Activated B cell treated with CpG ODN at 0.5 μM for 24 hours (primary cell): ENCODE results near the gene MAML1. TPM values are rescaled to one million over a fixed set of nuclear protein-coding genes. Genes with fewer than 3 reads are reported as not detected.

ENCODE experiments used
- ATAC-seq: fragments of 200-7000 bp; cut with Tn5 transposase; one replicate; pipeline ENCODE4 v1.10.0; 2021; ENCODE audit warnings: low read depth, mild to moderate bottlenecking, moderate library complexity
- CTCF ChIA-PET: fragments of 350-600 bp; sonication (Branson Sonifier 250); formaldehyde crosslinking; loops from one replicate; lab custom pipeline; 2021; ENCODE audit warnings: antibody characterized with exemption; lab: Charles Lee
- POLR2A ChIA-PET: fragments of 350-600 bp; sonication (Branson Sonifier 250); formaldehyde crosslinking; loops from one replicate; lab custom pipeline; 2021; ENCODE audit warnings: antibody characterized with exemption; lab: Charles Lee
- DNase-seq: peaks from one replicate; pipeline ENCODE4 v3.0.0; 2022
- H3K27ac Mint-ChIP-seq: one replicate; pipeline ENCODE4 v1.8.0; 2020; ENCODE audit warnings: mixed read lengths
- H3K27me3 Mint-ChIP-seq: one replicate; pipeline ENCODE4 v1.8.0; 2021; ENCODE audit warnings: mixed read lengths
- H3K36me3 Mint-ChIP-seq: one replicate; pipeline ENCODE4 v1.8.0; 2021; ENCODE audit warnings: low read depth, mixed read lengths
- H3K4me1 Mint-ChIP-seq: one replicate; pipeline ENCODE4 v1.8.0; 2021; ENCODE audit warnings: mixed read lengths
- H3K4me3 Mint-ChIP-seq: one replicate; pipeline ENCODE4 v1.8.0; 2020; ENCODE audit warnings: mild to moderate bottlenecking, mixed read lengths
- H3K9me3 Mint-ChIP-seq: one replicate; pipeline ENCODE4 v1.8.0; 2020; ENCODE audit warnings: mixed read lengths
- intact Hi-C: fragments of 100-400 bp; cut with micrococcal nuclease; formaldehyde crosslinking; loops from one replicate; pipeline ENCODE4 v1.15.1; 2024
- total RNA-seq: library from RNA; stranded (reverse); gene quantifications from 2 replicates; pipeline ENCODE4 v1.2.3, GENCODE V29; 2022
- TF ChIP-seq, protein P1 (sequence below): fragments of 200-600 bp; IDR thresholded peaks from one replicate; pipeline ENCODE4 v1.8.0; 2022; ENCODE audit warnings: antibody characterized with exemption, mild to moderate bottlenecking

The MAML1 gene
- total RNA-seq, 1 donor from 2014 or later: 38.8 TPM

DNA sequence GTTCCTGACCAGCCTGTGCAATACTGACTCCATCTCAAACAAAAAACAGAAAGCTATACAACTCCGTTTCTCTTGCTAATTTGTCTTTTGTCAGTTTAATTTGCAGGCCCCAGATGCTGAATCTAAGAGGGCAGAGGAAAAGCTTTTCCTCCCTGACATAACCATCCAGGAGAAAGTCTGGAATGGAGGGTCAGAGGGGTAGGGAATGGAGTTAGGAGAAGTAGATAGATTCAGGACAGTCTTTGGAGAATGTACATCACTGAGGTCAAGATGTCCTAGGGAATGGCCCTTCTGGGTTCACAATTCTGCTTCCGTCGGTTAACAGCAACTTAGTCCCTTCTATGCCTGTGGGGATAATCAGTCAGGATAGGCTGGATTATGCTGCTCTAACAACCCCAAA is 81.5 kb downstream of the MAML1 start:
- no peak overlapping the region for H3K27ac Mint-ChIP-seq
- intact Hi-C loops: no loop called here

DNA sequence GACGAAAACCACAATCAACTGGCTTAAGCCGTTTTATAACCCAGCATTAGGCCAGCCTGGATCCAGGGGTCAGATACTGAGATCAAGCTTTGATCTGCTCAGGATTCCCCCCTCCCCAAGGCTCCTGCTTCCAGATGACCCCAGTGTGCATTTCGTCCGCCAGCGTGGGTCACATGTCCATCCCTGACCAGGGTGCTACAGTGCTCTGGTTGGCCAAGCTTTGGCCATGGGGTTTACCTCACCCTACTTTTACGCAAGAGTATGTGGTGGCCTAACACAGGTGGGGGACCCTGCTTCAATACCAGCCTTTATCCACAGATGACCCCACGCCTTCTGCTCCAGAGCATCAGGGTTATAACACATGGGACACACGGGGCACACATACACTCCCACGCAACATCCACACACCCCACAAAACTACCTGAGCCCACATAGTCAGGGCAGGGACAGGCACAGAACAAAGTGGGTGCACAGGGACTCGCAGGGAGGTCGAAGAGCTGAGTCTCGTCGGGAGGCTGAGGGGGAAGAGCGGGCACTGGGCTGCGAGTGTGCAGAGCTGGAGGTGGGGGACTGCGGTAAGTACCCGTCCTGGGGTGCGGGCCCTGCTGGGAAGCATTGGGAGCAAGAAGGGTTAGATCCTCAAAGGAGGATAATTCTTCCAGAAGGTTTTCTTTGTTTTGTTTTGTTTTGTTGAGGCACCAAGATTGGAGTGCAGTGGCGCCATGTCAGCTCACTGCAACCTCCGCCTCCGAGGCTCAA is 83.0 kb downstream of the MAML1 start:
- Mint-ChIP-seq H3K36me3 (peaks cover 12% of the 10 kb centered on the region), H3K9me3 (no peaks in the 10 kb centered on the region), H3K27me3 (no peaks in the 10 kb centered on the region), H3K4me3 (peak overlapping the region; percentile 13), H3K4me1 (peaks cover 38% of the 10 kb centered on the region), H3K27ac (no peak overlapping the region)
- CTCF ChIA-PET: no interaction called here
- ATAC-seq: no peak
- TF ChIP-seq, protein P1, sequence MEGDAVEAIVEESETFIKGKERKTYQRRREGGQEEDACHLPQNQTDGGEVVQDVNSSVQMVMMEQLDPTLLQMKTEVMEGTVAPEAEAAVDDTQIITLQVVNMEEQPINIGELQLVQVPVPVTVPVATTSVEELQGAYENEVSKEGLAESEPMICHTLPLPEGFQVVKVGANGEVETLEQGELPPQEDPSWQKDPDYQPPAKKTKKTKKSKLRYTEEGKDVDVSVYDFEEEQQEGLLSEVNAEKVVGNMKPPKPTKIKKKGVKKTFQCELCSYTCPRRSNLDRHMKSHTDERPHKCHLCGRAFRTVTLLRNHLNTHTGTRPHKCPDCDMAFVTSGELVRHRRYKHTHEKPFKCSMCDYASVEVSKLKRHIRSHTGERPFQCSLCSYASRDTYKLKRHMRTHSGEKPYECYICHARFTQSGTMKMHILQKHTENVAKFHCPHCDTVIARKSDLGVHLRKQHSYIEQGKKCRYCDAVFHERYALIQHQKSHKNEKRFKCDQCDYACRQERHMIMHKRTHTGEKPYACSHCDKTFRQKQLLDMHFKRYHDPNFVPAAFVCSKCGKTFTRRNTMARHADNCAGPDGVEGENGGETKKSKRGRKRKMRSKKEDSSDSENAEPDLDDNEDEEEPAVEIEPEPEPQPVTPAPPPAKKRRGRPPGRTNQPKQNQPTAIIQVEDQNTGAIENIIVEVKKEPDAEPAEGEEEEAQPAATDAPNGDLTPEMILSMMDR: no peak
- no peak for DNase-seq
- POLR2A ChIA-PET: interaction anchor here (5.2 kb wide), 1 partner anchor 9 kb away, joined by 58 read pairs; the partner anchor contains the start of gene MGAT4B
- intact Hi-C loops: no loop called here

More for the DNA sequence above, 81.5 kb downstream of the MAML1 start:
- TF ChIP-seq, protein P1: no peak
- H3K4me3 Mint-ChIP-seq: no peak overlapping the region
- no peaks in the 10 kb centered on the region for H3K27me3 Mint-ChIP-seq
- peaks cover 25% of the 10 kb centered on the region for H3K4me1 Mint-ChIP-seq
- no peak for ATAC-seq
- DNase-seq: no peak
- no peaks in the 10 kb centered on the region for H3K9me3 Mint-ChIP-seq
- ChIA-PET POLR2A (interaction anchor here (0.5 kb wide), 1 partner anchor 84 kb away, joined by 7 read pairs; no protein-coding TSS in a partner anchor), CTCF (interaction anchor here (1.4 kb wide), 1 partner anchor 12 kb away, joined by 4 read pairs; no protein-coding TSS in a partner anchor)
- H3K36me3 Mint-ChIP-seq: peaks cover 12% of the 10 kb centered on the region

DNA sequence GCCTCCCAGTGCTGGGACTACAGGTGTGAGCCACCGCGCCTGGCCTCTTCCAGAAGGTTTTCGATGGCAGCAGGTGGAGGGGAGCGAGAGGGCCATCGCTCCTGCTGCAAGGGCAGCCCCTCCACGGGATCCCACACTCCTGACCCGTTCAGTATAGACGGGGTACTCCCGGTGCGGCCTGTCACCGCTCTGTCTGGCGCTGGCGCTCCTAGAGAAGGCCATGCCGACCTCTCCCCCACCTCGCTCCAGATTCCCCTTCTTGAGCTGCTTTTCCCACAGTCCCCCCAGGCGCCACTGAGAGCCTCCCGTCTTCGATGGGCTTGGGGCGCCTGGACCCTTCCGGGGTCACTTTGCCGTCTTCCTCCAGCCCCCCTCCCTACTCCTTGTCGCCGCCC is 83.8 kb downstream of the MAML1 start:
- ATAC-seq (no peak), DNase-seq (no peak)
- Mint-ChIP-seq H3K4me3 (peak overlapping the region; percentile 38), H3K4me1 (peaks cover 38% of the 10 kb centered on the region), H3K27ac (no peak overlapping the region), H3K36me3 (peaks cover 13% of the 10 kb centered on the region), H3K27me3 (no peaks in the 10 kb centered on the region), H3K9me3 (no peaks in the 10 kb centered on the region)
- intact Hi-C loops: no loop called here
- TF ChIP-seq, protein P1: no peak
- ChIA-PET POLR2A (interaction anchor here (5.2 kb wide), 1 partner anchor 10 kb away, joined by 58 read pairs; the partner anchor contains the start of gene MGAT4B), CTCF (no interaction called here)

DNA sequence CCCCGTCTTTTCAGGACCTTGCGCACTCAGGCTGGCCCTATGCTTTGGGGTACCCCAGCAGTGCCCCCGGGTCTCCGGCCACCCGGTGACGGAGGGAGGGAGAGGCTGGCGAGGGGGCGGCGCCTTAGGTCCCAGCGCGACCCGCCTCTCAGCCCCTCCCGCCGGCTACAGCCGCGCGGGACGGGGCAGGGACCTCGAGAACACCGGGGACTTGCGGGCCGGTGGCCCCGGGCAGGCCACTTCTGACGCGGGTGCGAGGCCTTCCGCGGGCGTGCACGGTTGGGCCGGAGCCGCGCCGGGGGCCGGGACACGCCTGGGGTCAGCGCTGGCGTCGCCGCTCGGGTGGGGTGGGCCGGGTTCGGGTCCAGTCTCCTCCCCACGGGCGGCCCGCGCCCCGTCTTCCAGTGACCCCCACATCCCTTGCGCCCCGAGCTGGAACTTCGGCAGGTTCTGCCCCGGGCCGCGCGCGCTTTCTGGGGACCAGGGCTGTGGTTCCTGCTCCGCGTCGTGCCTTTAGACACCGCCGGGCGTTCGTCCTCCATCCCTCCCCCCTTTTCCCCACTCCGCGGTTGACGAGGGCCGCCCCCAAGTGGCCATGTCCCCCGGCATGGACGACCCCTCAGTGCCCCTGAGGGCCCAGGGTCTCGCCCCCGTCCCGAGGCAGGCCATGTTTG is 84.3 kb downstream of the MAML1 start:
- Mint-ChIP-seq H3K4me3 (peak overlapping the region; percentile 56), H3K27me3 (no peaks in the 10 kb centered on the region), H3K4me1 (peaks cover 42% of the 10 kb centered on the region), H3K27ac (no peak overlapping the region), H3K36me3 (peaks cover 16% of the 10 kb centered on the region), H3K9me3 (no peaks in the 10 kb centered on the region)
- TF ChIP-seq, protein P1: no peak
- DNase-seq (no peak), ATAC-seq (no peak)
- POLR2A ChIA-PET: interaction anchor here (0.7 to 5.2 kb wide), 3 partner anchors 10 to 194 kb away, joined by 6 to 58 read pairs (median 6); partner anchors contain the start of gene MGAT4B
- CTCF ChIA-PET: no interaction called here
- intact Hi-C loops: no loop called here

DNA sequence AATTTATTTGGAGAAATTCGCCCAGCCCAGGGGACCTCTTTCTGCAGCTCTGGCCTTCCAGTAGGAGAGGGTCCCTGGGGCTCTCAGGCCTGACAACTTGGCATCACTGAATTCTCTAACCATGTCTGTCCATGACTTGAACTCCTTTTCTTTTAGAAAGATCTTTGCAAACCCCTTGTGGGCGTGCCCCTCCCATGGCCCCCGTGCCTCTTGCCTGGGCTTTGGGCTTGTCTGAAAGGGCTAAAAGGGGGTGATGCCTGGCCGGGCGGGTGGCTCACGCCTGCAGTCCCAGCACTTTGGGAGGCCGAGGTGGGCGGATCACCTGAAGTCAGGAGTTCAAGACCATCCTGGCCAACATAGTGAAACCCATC is 84.8 kb downstream of the MAML1 start:
- H3K36me3 Mint-ChIP-seq: peaks cover 16% of the 10 kb centered on the region
- no peaks in the 10 kb centered on the region for H3K9me3 Mint-ChIP-seq
- no peak for DNase-seq
- TF ChIP-seq, protein P1: no peak
- no peaks in the 10 kb centered on the region for H3K27me3 Mint-ChIP-seq
- H3K4me3 Mint-ChIP-seq: peak overlapping the region; percentile 56
- ATAC-seq: no peak
- H3K4me1 Mint-ChIP-seq: peaks cover 47% of the 10 kb centered on the region
- H3K27ac Mint-ChIP-seq: no peak overlapping the region
- intact Hi-C loops: no loop called here
- POLR2A ChIA-PET: interaction anchor here (0.7 to 5.2 kb wide), 4 partner anchors 11 to 195 kb away, joined by 4 to 58 read pairs (median 6); partner anchors contain the start of gene MGAT4B
- CTCF ChIA-PET: no interaction called here
